ENCODE results near the gene TUFT1. TPM values are rescaled to one million over a fixed set of nuclear protein-coding genes. Genes with fewer than 3 reads are reported as not detected.

Gene TUFT1
- total and polyA plus RNA-seq, 2 of the 8 experiments (the other 6 are each of a cell fraction or from before 2014, with no cell fraction given): 7.3 to 10.4 TPM

DNA sequence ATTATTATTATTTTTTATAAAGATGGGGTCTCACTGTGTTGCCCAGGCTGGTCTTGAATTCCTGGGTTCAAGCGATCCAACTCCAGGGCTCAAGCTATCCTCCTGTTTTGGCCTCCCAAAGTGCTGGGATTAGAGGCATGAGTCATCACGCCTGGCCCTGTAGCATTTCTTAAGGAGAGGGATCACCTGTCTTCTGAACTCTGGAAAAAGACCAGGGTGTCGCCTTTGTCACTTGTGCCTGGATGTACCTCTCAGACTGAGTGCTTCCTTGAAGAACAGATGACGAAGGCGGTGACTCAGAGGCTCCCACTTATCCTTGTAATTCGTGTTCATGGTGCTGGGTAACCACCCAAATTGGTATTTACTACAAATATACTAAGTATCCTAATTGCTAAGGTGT is 31.3 kb upstream of the TUFT1 start:
- CTCF ChIA-PET (ENCODE audit: partially characterized antibody): no interaction called here
- Histone ChIP-seq H2BK15ac (ENCODE audit: low read length) (no peak overlapping the region), H3K23me2 (ENCODE audit: low read depth, low read length) (peaks cover 24% of the 10 kb centered on the region)

More for the DNA sequence above, 31.3 kb upstream of the TUFT1 start:
- no peak overlapping the region for H3K14ac ChIP-seq (ENCODE audit: insufficient read length)
- peaks cover 4% of the 10 kb centered on the region for H3K79me1 ChIP-seq (ENCODE audit: low read depth, low read length)
- H4K91ac ChIP-seq (replicated peaks; ENCODE audit: insufficient read length, low read length): no peak overlapping the region
- 0 out of 2 replicates have a peak overlapping the region, but pooled peaks have one; percentile 53 for H2AK5ac ChIP-seq (ENCODE audit: low read depth, low read length)
- no peak overlapping the region for H2BK120ac ChIP-seq (replicated peaks; ENCODE audit: low read depth, low read length)
- H3K36me3 ChIP-seq (ENCODE audit: control insufficient read depth in 2 of 4, insufficient read depth in 4 of 4, low read length in 3 of 4): no peaks in the 10 kb centered on the region
- peak overlapping the region; percentile 6 for H3K18ac ChIP-seq (ENCODE audit: extremely low read depth, low read length)
- no peak overlapping the region for H3K4me3 ChIP-seq (ENCODE audit: extremely low read depth in 1 of 4, insufficient read depth in 2 of 4, low read depth in 3 of 4, low read length in 4 of 4)
- H3K79me2 ChIP-seq (ENCODE audit: control insufficient read depth in 1 of 2, insufficient read depth in 2 of 2, low read length in 2 of 2): peaks cover 0 to 10% of the 10 kb centered on the region in 2 experiments; a peak in 1 of 4 replicates
- POLR2A ChIA-PET (ENCODE audit: partially characterized antibody): interaction anchor here (1.0 to 3.5 kb wide), 3 partner anchors 14 to 34 kb away, joined by 3 to 12 read pairs (median 3); no protein-coding TSS in a partner anchor
- H2BK12ac ChIP-seq (ENCODE audit: low read depth, low read length): 0 out of 2 replicates have a peak overlapping the region, but pooled peaks have one; percentile 68
- no peak overlapping the region; the same call in 1 of the 2 replicates for H2BK20ac ChIP-seq (ENCODE audit: low read length)
- H3K56ac ChIP-seq (replicated peaks; ENCODE audit: insufficient read length, low read depth, low read length): no peak overlapping the region
- H3K9ac ChIP-seq (replicated peaks in 1 of 4; ENCODE audit: extremely low read depth in 1 of 4, low read depth in 3 of 4, low read length in 3 of 4): no peak overlapping the region
- 0 out of 2 replicates have a peak overlapping the region, but pooled peaks have one; percentile 39 for H2BK5ac ChIP-seq (ENCODE audit: low read depth, low read length)
- H3K4me1 ChIP-seq (replicated peaks in 1 of 4; ENCODE audit: control insufficient read depth in 3 of 4, insufficient read depth in 4 of 4, low read length in 3 of 4): peaks cover 9 to 19% (median 12%) of the 10 kb centered on the region in 4 experiments
- H4K5ac ChIP-seq (ENCODE audit: insufficient read length, low read depth, low read length): no peak overlapping the region
- WGBS, 2 experiments (ENCODE audit: extremely low coverage in 1 of 2, insufficient coverage in 1 of 2, insufficient read length in 1 of 2, insufficient replicate concordance in 2 of 2, low coverage in 1 of 2, low lambda C conversion rate in 2 of 2, missing lambda C conversion rate in 1 of 2): 90% methylated on average over 6 of the region's 6 CpGs; no CpG with 5 or more reads in 1 of the 2 experiments
- DNase-seq (ENCODE audit: low read depth in 1 of 2, low spot score in 2 of 2) (no peak), FAIRE-seq (no peak)
- no peak overlapping the region for H3K4me2 ChIP-seq (ENCODE audit: insufficient read depth in 1 of 2, low read depth in 2 of 2, low read length in 2 of 2)
- H3K9me3 ChIP-seq (ENCODE audit: insufficient read depth in 2 of 2, low read depth in 1 of 2, low read length in 1 of 2): no peaks in the 10 kb centered on the region
- H3K27ac ChIP-seq (ENCODE audit: low read depth, low read length): no peak overlapping the region
- no peak overlapping the region for H3K4ac ChIP-seq (replicated peaks; ENCODE audit: insufficient read length, low read depth, low read length)
- H3K27me3 ChIP-seq (replicated peaks in 1 of 4; ENCODE audit: control insufficient read depth in 3 of 4, extremely low read depth in 1 of 4, insufficient read depth in 3 of 4, low read length in 3 of 4): no peaks in the 10 kb centered on the region
- TF ChIP-seq RAD21 (IDR thresholded peaks at IDR 0.05 in 1 of 2, conservative IDR thresholded peaks at IDR 0.05 in 1 of 2; ENCODE audit: low read depth in 2 of 2, low read length in 2 of 2): no peak
- peak; percentile 46; the same call in 1 of the 2 replicates for TF ChIP-seq JUND (IDR thresholded peaks at IDR 0.05; ENCODE audit: low read length)
- no peak overlapping the region for H2AFZ ChIP-seq (ENCODE audit: low read length)
- peaks cover 0 to 2% of the 10 kb centered on the region in 2 experiments for H4K20me1 ChIP-seq (replicated peaks in 1 of 2; ENCODE audit: control insufficient read depth in 1 of 2, insufficient read depth in 2 of 2, low read length in 2 of 2)
- no peak overlapping the region for H3K23ac ChIP-seq (ENCODE audit: insufficient read length)
- H4K8ac ChIP-seq (ENCODE audit: extremely low read depth, insufficient read depth, low read length): no peak overlapping the region
